K562 (cell line): Measurements from ENCODE around the gene SLC4A2. TPM values are rescaled to one million over a fixed set of nuclear protein-coding genes. Genes with fewer than 3 reads are reported as not detected.

Source experiments
- ATAC-seq: fragments of 200-7000 bp; cut with Tn5 transposase; 3 replicates; pipeline ENCODE4 v1.9.1; 2020; ENCODE audit warnings: moderate library complexity
- BruUV-seq: library from RNA; stranded (reverse); fragments of 400-500 nt; replicated peaks from 2 replicates; lab custom pipeline; 2021; lab: Mats Ljungman, UMichigan
- CTCF ChIA-PET: fragments of 300-600 bp; formaldehyde crosslinking; extraction: SDS; loops from one replicate; lab custom pipeline; 2021; ENCODE audit warnings: low intra/inter-chr PET ratio; lab: Yijun Ruan, JAX
- POLR2A ChIA-PET: fragments of 300-600, 350-650 bp; sonication (Branson Sonifier 250); formaldehyde crosslinking; extraction: SDS; loops from one replicate; lab custom pipeline; 2021; ENCODE audit warnings: antibody characterized with exemption, inconsistent platforms; lab: Yijun Ruan, JAX
- DNase-seq, 4 experiments: peaks; one replicate each; pipeline versions ENCODE4 v3.0.0 to v3.0.0-alpha.2; 2011 to 2018; ENCODE audit warnings: low spot score in 3 of 4, mixed read lengths in 3 of 4; ENCODE audit errors: extremely low read depth in 1 of 4
- FAIRE-seq: peaks from 2 replicates; lab custom pipeline; 2011; peaks lifted over from hg19 to GRCh38; lab: Jason Lieb, UNC
- H2AFZ ChIP-seq: 2 replicates; pipeline ENCODE4 v1.6.0; 2011; ENCODE audit warnings: low read depth, low read length, control low read depth, inconsistent platforms
- H3K27ac ChIP-seq: fragments of 200-600 bp; 3 replicates; pipeline ENCODE4 v1.8.0; 2011; ENCODE audit warnings: low read depth, mild to moderate bottlenecking, control low read depth, inconsistent platforms, low read length, moderate library complexity, mixed read lengths; ENCODE audit errors: extremely low read depth
- H3K27me3 ChIP-seq, 2 experiments: fragments of 300-600 bp in 1 of 2; 2 replicates in 1 of 2; 3 replicates in 1 of 2; pipeline versions ENCODE4 v1.6.0 to v1.8.0; 2011; ENCODE audit warnings: inconsistent platforms in 2 of 2, low read length in 2 of 2, mild to moderate bottlenecking in 1 of 2, mixed read lengths in 1 of 2, moderate library complexity in 1 of 2; ENCODE audit not compliant: control insufficient read depth in 2 of 2, insufficient read depth in 2 of 2
- H3K36me3 ChIP-seq: fragments of 300-600 bp; 3 replicates; pipeline ENCODE4 v1.8.0; 2011; ENCODE audit warnings: mild to moderate bottlenecking, low read length, inconsistent platforms; ENCODE audit not compliant: control insufficient read depth, insufficient read depth
- H3K4me1 ChIP-seq, 2 experiments: fragments of 200-600 bp in 1 of 2; replicated peaks in 1 of 2; 2 replicates in 1 of 2; 3 replicates in 1 of 2; pipeline versions ENCODE4 v1.5.1 to v1.8.0; 2011; ENCODE audit warnings: inconsistent platforms in 2 of 2, low read length in 2 of 2, mild to moderate bottlenecking in 1 of 2, mixed read lengths in 1 of 2, moderate library complexity in 1 of 2; ENCODE audit not compliant: control insufficient read depth in 2 of 2, insufficient read depth in 2 of 2
- H3K4me2 ChIP-seq: 2 replicates; pipeline ENCODE4 v1.6.1; 2011; ENCODE audit warnings: low read length, control low read depth, inconsistent platforms, mixed read lengths; ENCODE audit not compliant: insufficient read depth
- H3K4me3 ChIP-seq: fragments of 200-600 bp; sonication (generic), shearing (Covaris generic); 2 replicates; pipeline ENCODE4 v1.5.1; 2016; ENCODE audit warnings: control low read depth, inconsistent platforms
- H3K79me2 ChIP-seq: fragments of 200-600 bp; 3 replicates; pipeline ENCODE4 v1.8.0; 2011; ENCODE audit warnings: low read length, inconsistent platforms; ENCODE audit not compliant: control insufficient read depth, insufficient read depth
- H3K9ac ChIP-seq, 2 experiments: 2 replicates each; pipeline versions ENCODE4 v1.6.0 to v1.6.1; 2011; ENCODE audit warnings: low read depth in 2 of 2, low read length in 2 of 2, control low read depth in 1 of 2, inconsistent platforms in 1 of 2, mild to moderate bottlenecking in 1 of 2, mixed read lengths in 1 of 2; ENCODE audit not compliant: insufficient read depth in 1 of 2
- H3K9me1 ChIP-seq: one replicate; pipeline ENCODE4 v1.6.0; 2011; ENCODE audit warnings: inconsistent platforms, mild to moderate bottlenecking, low read length, moderate library complexity; ENCODE audit not compliant: control insufficient read depth, insufficient read depth
- H3K9me3 ChIP-seq: replicated peaks from 2 replicates; pipeline ENCODE4 v1.5.1; 2011; ENCODE audit warnings: low read depth, low read length, inconsistent platforms; ENCODE audit not compliant: control insufficient read depth, insufficient read depth
- H4K20me1 ChIP-seq: replicated peaks from 2 replicates; pipeline ENCODE4 v1.6.1; 2011; ENCODE audit warnings: low read length, inconsistent platforms, mixed read lengths; ENCODE audit not compliant: control insufficient read depth, insufficient read depth
- HMGN3 ChIP-seq: IDR thresholded peaks from 2 replicates; pipeline ENCODE4 v1.6.1; 2011; ENCODE audit warnings: borderline replicate concordance, low read depth, mild to moderate bottlenecking, mixed read lengths, low read length; ENCODE audit not compliant: insufficient read length; ENCODE audit errors: extremely low read depth
- POLR2G ChIP-seq: fragments of 200-400 bp; formaldehyde crosslinking; IDR thresholded peaks from 2 replicates; pipeline ENCODE4 v1.6.1; 2017; ENCODE audit warnings: low read depth, mild to moderate bottlenecking, antibody characterized with exemption, low read length, moderate library complexity
- ZBTB33 ChIP-seq: sonication (generic); formaldehyde crosslinking; IDR thresholded peaks from 2 replicates; pipeline ENCODE4 v1.8.1; 2023; ENCODE audit warnings: mild to moderate bottlenecking, missing genetic modification reagents
- ZNF407 ChIP-seq: fragments of 450-650 bp; IDR thresholded peaks from 2 replicates; pipeline ENCODE4 v1.6.1; 2016; ENCODE audit warnings: low read depth
- WGBS: fragments of 100-300 bp; shearing (Covaris generic); methylation state at CpG from one replicate; pipeline ENCODE4 v1.1.6; 2016; ENCODE audit warnings: low coverage, mixed read lengths; ENCODE audit not compliant: insufficient coverage; ENCODE audit errors: missing lambda C conversion rate; 5-methylcytosine and 5-hydroxymethylcytosine counted together
- in situ Hi-C: fragments of 300-500 bp; cut with MboI; formaldehyde crosslinking; loops from 4 replicates; pipeline ENCODE4 v1.15.0; 2018; ENCODE audit warnings: inconsistent platforms, mixed read lengths
- intact Hi-C: fragments of 100-400 bp; cut with micrococcal nuclease; formaldehyde crosslinking; loops from 2 replicates; pipeline ENCODE4 v1.14.2; 2022
- polyA plus RNA-seq, 8 experiments: library from polyadenylated mRNA; depleted of rRNA in 4 of 8; stranded (reverse) in 5 of 8; unstranded in 3 of 8; fragments of >200 nt; fragmentation: Nextera tagmentation in 2 of 8; fragmentation: Illumina TruSeq in 1 of 8; extraction: Ambion mirVana in 2 of 8; extraction: Trizol in 1 of 8; gene quantifications; 2 replicates each; pipeline versions ENCODE4 v1.2.1 to v1.2.3, GENCODE V29; 2011 to 2014; ENCODE audit warnings: inconsistent platforms in 1 of 8, missing spikeins in 1 of 8
- total RNA-seq, 7 experiments: library from RNA; depleted of rRNA in 6 of 7; stranded (reverse); fragments of >200 nt in 6 of 7; fragmentation: Illumina TruSeq in 2 of 7; extraction: Trizol in 2 of 7; gene quantifications; 2 replicates each; pipeline versions ENCODE4 v1.2.1 to v1.2.3, GENCODE V29; 2011 to 2021; ENCODE audit warnings: low replicate concordance in 1 of 7
- TF ChIP-seq, protein P1 (sequence below), 3 experiments: fragments of 200-800 bp in 1 of 3; sonication (Bioruptor generic) in 1 of 3; sonication (generic) in 1 of 3; formaldehyde crosslinking in 1 of 3; IDR thresholded peaks; 2 replicates each; pipeline versions ENCODE4 v1.6.1 to v1.8.0; 2016 to 2022; ENCODE audit warnings: mild to moderate bottlenecking in 2 of 3, missing compliant biosample characterization in 2 of 3, missing genetic modification characterization in 2 of 3, missing genetic modification reagents in 1 of 3

Gene SLC4A2
- total and polyA plus RNA-seq, 9 of the 15 experiments (the other 6 are each of a cell fraction or from before 2014, with no cell fraction given): 11.4 to 375 (median 130) TPM

DNA sequence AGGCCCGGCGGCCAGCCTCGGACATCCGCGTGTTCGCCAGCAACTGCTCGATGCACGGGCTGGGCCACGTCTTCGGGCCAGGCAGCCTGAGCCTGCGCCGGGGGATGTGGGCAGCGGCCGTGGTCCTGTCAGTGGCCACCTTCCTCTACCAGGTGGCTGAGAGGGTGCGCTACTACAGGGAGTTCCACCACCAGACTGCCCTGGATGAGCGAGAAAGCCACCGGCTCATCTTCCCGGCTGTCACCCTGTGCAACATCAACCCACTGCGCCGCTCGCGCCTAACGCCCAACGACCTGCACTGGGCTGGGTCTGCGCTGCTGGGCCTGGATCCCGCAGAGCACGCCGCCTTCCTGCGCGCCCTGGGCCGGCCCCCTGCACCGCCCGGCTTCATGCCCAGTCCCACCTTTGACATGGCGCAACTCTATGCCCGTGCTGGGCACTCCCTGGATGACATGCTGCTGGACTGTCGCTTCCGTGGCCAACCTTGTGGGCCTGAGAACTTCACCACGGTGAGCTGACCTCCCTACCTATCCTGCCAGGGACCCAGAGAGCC, 10.4 kb upstream of the SLC4A2 start:
- POLR2A ChIA-PET: interaction anchor here (0.7 to 3.1 kb wide), 3 partner anchors 10 to 45 kb away, joined by 4 to 23 read pairs (median 4); no protein-coding TSS in a partner anchor
- FAIRE-seq: no peak
- no peak for ATAC-seq
- BruUV-seq: no TSS peak
- Histone ChIP-seq H3K79me2 (no peaks in the 10 kb centered on the region), H3K36me3 (peaks cover 16% of the 10 kb centered on the region), H3K4me2 (no peak overlapping the region), H3K9ac (peak overlapping the region in 1 of 2 experiments; percentile 65; a peak in 2 of 4 replicates), H4K20me1 (no peaks in the 10 kb centered on the region; the same call in 1 of the 2 replicates), H3K4me1 (peaks cover 7 to 63% of the 10 kb centered on the region in 2 experiments; a peak in 3 of 5 replicates), H3K9me1 (no peaks in the 10 kb centered on the region), H3K9me3 (no peaks in the 10 kb centered on the region), H3K27ac (no peak overlapping the region), H3K27me3 (no peaks in the 10 kb centered on the region), H3K4me3 (no peak overlapping the region), H2AFZ (no peak overlapping the region)
- 74% methylated on average over 38 of the region's 38 CpGs for WGBS
- CTCF ChIA-PET: no interaction called here
- DNase-seq: peak in 2 of 4 experiments; percentile 16 to 29
- intact Hi-C loops (no loop called here), in situ Hi-C loops (no loop called here)
- TF ChIP-seq ZNF407 (no peak), ZBTB33 (CRISPR knock-in tag) (peak; percentile 97), HMGN3 (no peak), POLR2G (peak; percentile 60)
- TF ChIP-seq, protein P1, sequence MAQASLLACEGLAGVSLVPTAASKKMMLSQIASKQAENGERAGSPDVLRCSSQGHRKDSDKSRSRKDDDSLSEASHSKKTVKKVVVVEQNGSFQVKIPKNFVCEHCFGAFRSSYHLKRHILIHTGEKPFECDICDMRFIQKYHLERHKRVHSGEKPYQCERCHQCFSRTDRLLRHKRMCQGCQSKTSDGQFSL (CRISPR knock-in tag; IDR thresholded peaks at IDR 0.05): peak; percentile 53; the same call in 1 of the 2 replicates
- TF ChIP-seq, protein P1 (tag; IDR thresholded peaks at IDR 0.05): no peak
